ENCODE measurements around the gene EFNB1. TPM values are rescaled to one million over a fixed set of nuclear protein-coding genes. Genes with fewer than 3 reads are reported as not detected.

The EFNB1 gene
- total and polyA plus RNA-seq, 2 of the 4 experiments (the other 2 are of a cell fraction) = 17.9 to 26.8 TPM

DNA sequence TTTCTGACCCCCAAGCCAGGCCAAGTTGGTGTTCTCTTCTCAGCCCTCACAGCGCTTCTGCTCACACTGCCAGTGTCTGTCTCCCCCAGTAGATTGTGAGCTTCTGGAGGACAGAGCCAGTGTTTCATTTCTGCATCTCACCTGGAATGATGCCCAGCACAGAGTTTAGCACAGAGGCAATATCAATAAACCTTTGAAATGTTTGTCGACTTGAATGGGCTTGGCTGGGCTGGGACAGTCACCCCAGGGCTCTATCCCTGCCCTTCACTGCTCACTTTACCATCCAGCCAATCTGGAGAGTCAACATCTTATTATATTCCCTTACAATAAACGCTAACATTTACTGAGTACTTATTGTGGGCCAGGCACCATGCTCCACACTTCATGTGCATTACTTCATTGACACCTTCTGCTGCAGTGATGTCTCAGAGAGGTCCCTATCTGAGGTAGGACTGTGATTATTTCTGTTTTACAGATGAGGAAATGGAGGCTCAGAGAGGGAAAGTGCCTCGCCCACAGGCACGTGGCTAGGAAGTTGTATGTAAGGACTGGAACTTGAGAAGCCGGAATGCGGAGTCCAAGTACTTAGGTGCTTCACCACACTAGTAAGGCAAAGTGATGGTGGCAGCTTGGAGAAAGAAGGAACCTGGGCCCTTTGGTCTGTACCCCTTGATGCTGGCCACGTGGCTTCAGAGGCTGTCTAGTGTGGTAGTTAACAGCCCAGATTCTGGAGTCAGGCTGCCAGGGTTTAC lies 19.5 kb downstream of the EFNB1 start:
- DNase-seq (no peak), ATAC-seq (ENCODE audit: low read depth) (no peak)
- Histone ChIP-seq H3K9me1 (ENCODE audit: insufficient read depth, low read length) (no peaks in the 10 kb centered on the region), H3K27me3 (ENCODE audit: control insufficient read depth, insufficient read depth, low read length) (peaks cover 29% of the 10 kb centered on the region), H3K4me1 (ENCODE audit: control insufficient read depth, insufficient read depth, low read length) (peaks cover 6% of the 10 kb centered on the region; the same call in 1 of the 2 replicates), H2BK120ac (ENCODE audit: low read depth, low read length) (no peak overlapping the region), H3K27ac (ENCODE audit: insufficient read depth, low read length) (no peak overlapping the region), H3K4me2 (ENCODE audit: low read depth, low read length) (no peak overlapping the region), H2BK5ac (ENCODE audit: low read depth, low read length, poor library complexity, severe bottlenecking) (no peak overlapping the region), H3K79me1 (ENCODE audit: low read depth in 1 of 2, low read length in 2 of 2) (no peaks in the 10 kb centered on the region), H3K9ac (ENCODE audit: low read depth, low read length) (no peak overlapping the region), H2BK20ac (ENCODE audit: low read depth, low read length) (no peak overlapping the region), H2BK15ac (ENCODE audit: low read depth, low read length) (no peak overlapping the region), H3K23ac (ENCODE audit: low read depth, low read length) (no peak overlapping the region), H4K8ac (ENCODE audit: low read depth in 2 of 2, low read length in 2 of 2) (no peak overlapping the region), H4K20me1 (ENCODE audit: insufficient read depth, low read length) (peaks cover 5% of the 10 kb centered on the region; the same call in 1 of the 2 replicates), H2AK5ac (ENCODE audit: low read depth, low read length) (no peak overlapping the region), H3K4ac (ENCODE audit: low read depth, low read length) (no peak overlapping the region), H2AFZ (replicated peaks; ENCODE audit: low read length, poor library complexity) (no peak overlapping the region), H3K14ac (replicated peaks; ENCODE audit: low read depth, low read length) (no peak overlapping the region), H4K5ac (ENCODE audit: low read depth, low read length) (no peak overlapping the region), H3K36me3 (ENCODE audit: control insufficient read depth, insufficient read depth, low read length) (0 out of 2 replicates have a peak, but pooled peaks cover 2% of the 10 kb centered on the region), H2AK9ac (replicated peaks; ENCODE audit: low read depth, low read length, poor library complexity) (no peak overlapping the region), H3K56ac (ENCODE audit: extremely low read depth, insufficient read depth, low read length) (no peak overlapping the region), H3K18ac (ENCODE audit: low read depth, low read length) (no peak overlapping the region), H4K91ac (ENCODE audit: insufficient read depth, low read depth, low read length) (no peak overlapping the region), H3K4me3 (ENCODE audit: insufficient read depth, low read depth, low read length) (no peak overlapping the region), H3K9me3 (ENCODE audit: control insufficient read depth, insufficient read depth, low read length) (no peaks in the 10 kb centered on the region)
- intact Hi-C loops (cut with micrococcal nuclease) (no loop called here), in situ Hi-C loops (cut with MboI; ENCODE audit: low sequenced_read_pairs) (loop anchor here (25.0 kb wide), 1 partner anchor 189 kb away; no protein-coding TSS in a partner anchor), dilution Hi-C loops (cut with HindIII; ENCODE audit: low sequenced_read_pairs, unreplicated experiment) (no loop called here)
- ChIA-PET CTCF (no interaction called here), POLR2A (ENCODE audit: unreplicated experiment) (no interaction called here)
- TF ChIP-seq USF2 (IDR thresholded peaks at IDR 0.05; ENCODE audit: low read depth, low read length) (no peak), RAD21 (IDR thresholded peaks at IDR 0.05; ENCODE audit: low read length) (no peak), CHD1 (IDR thresholded peaks at IDR 0.05; ENCODE audit: low read depth, low read length) (no peak), CTCF (conservative IDR thresholded peaks at IDR 0.05; ENCODE audit: low read depth, low read length) (no peak), FOS (IDR thresholded peaks at IDR 0.05; ENCODE audit: low read depth, low read length) (no peak), SMC3 (IDR thresholded peaks at IDR 0.05; ENCODE audit: low read depth, low read length) (no peak), MAFK (IDR thresholded peaks at IDR 0.05; ENCODE audit: low read depth, low read length) (no peak), RCOR1 (IDR thresholded peaks at IDR 0.05; ENCODE audit: insufficient replicate concordance, low read length) (no peak), CEBPB (IDR thresholded peaks at IDR 0.05; ENCODE audit: low read depth, low read length) (no peak), MAZ (IDR thresholded peaks at IDR 0.05; ENCODE audit: borderline replicate concordance, low read depth, low read length) (no peak), BHLHE40 (IDR thresholded peaks at IDR 0.05; ENCODE audit: low read depth, low read length) (no peak)
- TF ChIP-seq, protein P1, sequence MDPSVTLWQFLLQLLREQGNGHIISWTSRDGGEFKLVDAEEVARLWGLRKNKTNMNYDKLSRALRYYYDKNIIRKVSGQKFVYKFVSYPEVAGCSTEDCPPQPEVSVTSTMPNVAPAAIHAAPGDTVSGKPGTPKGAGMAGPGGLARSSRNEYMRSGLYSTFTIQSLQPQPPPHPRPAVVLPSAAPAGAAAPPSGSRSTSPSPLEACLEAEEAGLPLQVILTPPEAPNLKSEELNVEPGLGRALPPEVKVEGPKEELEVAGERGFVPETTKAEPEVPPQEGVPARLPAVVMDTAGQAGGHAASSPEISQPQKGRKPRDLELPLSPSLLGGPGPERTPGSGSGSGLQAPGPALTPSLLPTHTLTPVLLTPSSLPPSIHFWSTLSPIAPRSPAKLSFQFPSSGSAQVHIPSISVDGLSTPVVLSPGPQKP (IDR thresholded peaks at IDR 0.05; ENCODE audit: borderline replicate concordance, low read depth, low read length) = no peak
- no TSS peak for BruUV-seq (replicated peaks)
- 78% methylated on average over 1 of the region's 8 CpGs; no CpG with 5 or more reads in 1 of the 2 experiments for WGBS, 2 experiments (ENCODE audit: extremely low coverage in 2 of 2, insufficient read length in 1 of 2)
